OCI-LY3 (cell line): Measurements from ENCODE around the gene MAP3K5.

ENCODE experiments used
- H2AFZ ChIP-seq: fragments of 200-600, 300-600 bp; shearing (Covaris generic); 2 replicates; pipeline ENCODE4 v1.6.0; 2014; ENCODE audit warnings: antibody characterized with exemption, low read depth, low read length
- H3K27ac ChIP-seq: fragments of 200-600, 300-600 bp; sonication (generic); 2 replicates; pipeline ENCODE4 v1.5.1; 2014; ENCODE audit warnings: mild to moderate bottlenecking, low read length, moderate library complexity, mixed read lengths
- H3K27me3 ChIP-seq: fragments of 200-600, 300-600 bp; sonication (generic); 2 replicates; pipeline ENCODE4 v1.6.1; 2014; ENCODE audit warnings: low read depth, low read length, mixed read lengths
- H3K36me3 ChIP-seq: fragments of 200-600, 300-600 bp; sonication (generic); replicated peaks from 2 replicates; pipeline ENCODE3; 2014; ENCODE audit warnings: low read depth, low read length, mixed read lengths
- H3K4me1 ChIP-seq: fragments of 300-600, 200-600 bp; sonication (generic); 2 replicates; pipeline ENCODE4 v1.6.1; 2014; ENCODE audit warnings: low read length, mixed read lengths
- H3K4me2 ChIP-seq: fragments of 200-600, 300-600 bp; sonication (generic); 2 replicates; pipeline ENCODE4 v1.6.1; 2014; ENCODE audit warnings: low read length, mixed read lengths
- H3K4me3 ChIP-seq: fragments of 300-600, 200-600 bp; sonication (generic); 2 replicates; pipeline ENCODE4 v1.5.1; 2014; ENCODE audit warnings: antibody characterized with exemption, mild to moderate bottlenecking, low read length, moderate library complexity
- H3K79me2 ChIP-seq: fragments of 300-600, 200-600 bp; shearing (Covaris generic); 2 replicates; pipeline ENCODE4 v1.6.1; 2014; ENCODE audit warnings: mild to moderate bottlenecking, low read length, mixed read lengths
- H3K9ac ChIP-seq: fragments of 300-600, 200-600 bp; shearing (Covaris generic); 2 replicates; pipeline ENCODE4 v1.6.0; 2014; ENCODE audit warnings: mild to moderate bottlenecking, low read length, moderate library complexity
- H3K9me3 ChIP-seq: fragments of 200-600, 300-600 bp; shearing (Covaris generic); 2 replicates; pipeline ENCODE4 v1.6.1; 2014; ENCODE audit warnings: low read length, mixed read lengths; ENCODE audit not compliant: insufficient read depth
- H4K20me1 ChIP-seq: fragments of 200-600, 300-600 bp; sonication (generic); 2 replicates; pipeline ENCODE4 v1.6.1; 2016; ENCODE audit warnings: low read length, mixed read lengths; ENCODE audit not compliant: insufficient read depth
- CTCF ChIP-seq: fragments of 200-600, 300-600 bp; sonication (generic); IDR thresholded peaks from 2 replicates; pipeline ENCODE4 v1.5.1; 2014; ENCODE audit warnings: antibody characterized with exemption, low read length, low read depth
- EZH2phosphoT487 ChIP-seq: fragments of 200-600 bp; shearing (Covaris generic); IDR thresholded peaks from 2 replicates; pipeline ENCODE4 v1.6.1; 2018; ENCODE audit warnings: antibody characterized with exemption, mixed run types, low read depth

The MAP3K5 gene

DNA sequence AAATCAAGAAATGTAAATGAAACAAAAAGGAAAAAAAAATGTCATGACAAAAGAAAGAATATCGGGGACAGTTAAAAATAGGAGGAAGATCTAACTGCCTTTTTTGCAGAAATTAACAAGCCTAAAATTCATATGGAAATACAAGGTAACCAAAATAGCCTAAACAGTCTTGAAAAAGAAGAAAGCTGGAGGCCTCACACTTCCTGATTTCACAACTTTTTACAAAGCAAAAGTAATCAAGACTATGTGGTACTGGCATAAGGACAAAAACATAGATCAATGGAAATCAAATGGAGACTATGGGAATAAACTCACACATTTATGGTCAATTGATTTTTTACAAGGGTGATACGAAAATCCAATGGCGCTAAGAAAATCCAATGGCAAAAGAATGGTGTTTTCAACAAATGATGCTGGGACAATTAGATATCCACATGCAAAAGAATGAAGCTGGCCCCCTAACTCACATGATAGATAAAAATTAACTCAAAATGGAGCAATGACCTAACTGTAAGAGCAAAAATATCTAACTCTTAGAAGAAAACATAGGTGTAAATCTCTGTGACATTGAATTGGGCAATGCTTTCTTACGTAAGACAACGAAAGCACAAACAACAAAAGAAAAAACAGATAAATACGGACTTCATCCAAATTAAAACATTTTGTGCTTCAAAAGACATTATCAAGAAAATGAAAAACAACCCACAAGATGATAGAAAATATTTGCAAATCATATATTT lies 24.5 kb downstream of the MAP3K5 start:
- Histone ChIP-seq H3K36me3 (no peaks in the 10 kb centered on the region), H4K20me1 (peaks cover 3% of the 10 kb centered on the region; the same call in 1 of the 2 replicates), H3K4me3 (no peak overlapping the region), H3K27me3 (no peaks in the 10 kb centered on the region), H3K4me2 (no peak overlapping the region), H2AFZ (no peak overlapping the region), H3K9me3 (no peaks in the 10 kb centered on the region), H3K4me1 (peaks cover 38% of the 10 kb centered on the region), H3K79me2 (no peaks in the 10 kb centered on the region), H3K27ac (no peak overlapping the region), H3K9ac (no peak overlapping the region)
- TF ChIP-seq EZH2phosphoT487 (no peak), CTCF (no peak)

DNA sequence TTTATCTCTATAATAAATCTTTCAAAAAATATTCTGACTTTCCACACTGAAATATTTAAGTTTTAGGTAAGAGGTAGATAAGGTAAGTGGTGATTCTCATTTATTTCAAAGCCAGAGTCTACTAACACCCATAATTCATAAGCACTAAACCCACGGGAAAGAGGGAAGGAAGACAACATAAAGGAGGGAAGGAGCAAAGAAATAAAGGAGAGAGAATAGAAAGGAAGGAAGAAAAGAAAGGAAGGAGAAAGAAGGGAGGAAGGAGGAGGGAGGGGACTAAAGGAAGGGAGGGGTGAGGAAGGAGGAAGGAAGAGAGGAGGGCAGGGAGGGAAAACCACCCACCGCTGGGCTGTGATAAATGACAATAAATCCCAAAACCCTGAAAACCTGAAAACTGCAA lies 25.2 kb downstream of the MAP3K5 start:
- Histone ChIP-seq H3K9ac (no peak overlapping the region), H2AFZ (no peak overlapping the region), H3K4me2 (no peak overlapping the region), H3K36me3 (no peaks in the 10 kb centered on the region), H4K20me1 (peaks cover 3% of the 10 kb centered on the region; the same call in 1 of the 2 replicates), H3K4me3 (no peak overlapping the region), H3K9me3 (no peaks in the 10 kb centered on the region), H3K79me2 (no peaks in the 10 kb centered on the region), H3K27me3 (no peaks in the 10 kb centered on the region), H3K4me1 (peaks cover 38% of the 10 kb centered on the region), H3K27ac (no peak overlapping the region)
- TF ChIP-seq CTCF: no peak
- no peak for TF ChIP-seq EZH2phosphoT487

- peaks cover 43% of the 10 kb centered on the region for H3K4me1 ChIP-seq
- TF ChIP-seq CTCF: no peak
- no peak for TF ChIP-seq EZH2phosphoT487
- H3K4me3 ChIP-seq: no peak overlapping the region
- no peaks in the 10 kb centered on the region for H3K79me2 ChIP-seq
- H3K9me3 ChIP-seq: no peaks in the 10 kb centered on the region
- peaks cover 3% of the 10 kb centered on the region; the same call in 1 of the 2 replicates for H4K20me1 ChIP-seq
- no peaks in the 10 kb centered on the region for H3K36me3 ChIP-seq
- no peak overlapping the region for H3K27ac ChIP-seq
- H3K4me2 ChIP-seq: no peak overlapping the region
- H3K9ac ChIP-seq: no peak overlapping the region
- H2AFZ ChIP-seq: no peak overlapping the region
- H3K27me3 ChIP-seq: no peaks in the 10 kb centered on the region
Observed at GRCh38 chr6:136766274-136766673, 26.0 kb downstream of the MAP3K5 start.

DNA sequence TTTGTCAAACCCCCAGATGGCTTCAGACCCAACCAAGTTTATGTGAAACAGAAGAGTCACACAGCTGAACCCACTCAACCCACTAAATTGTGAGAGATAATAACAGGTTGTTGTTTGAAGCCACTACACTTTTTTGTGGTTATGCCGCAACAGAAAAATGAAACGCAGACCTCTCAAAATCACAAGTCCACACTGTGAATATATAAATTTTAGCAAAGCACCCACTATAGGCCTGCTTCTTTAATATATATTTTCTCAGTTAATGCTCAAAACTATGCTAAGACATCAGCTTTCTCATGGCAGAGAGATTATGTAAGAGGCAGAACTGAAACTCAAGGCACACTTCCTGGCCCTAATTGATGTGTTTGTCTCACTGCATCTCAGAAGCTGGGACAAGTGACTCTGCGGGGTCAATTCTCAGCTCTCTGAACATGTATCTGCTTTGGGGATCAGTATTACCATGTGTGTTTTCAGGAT lies 27.7 kb downstream of the MAP3K5 start:
- no peaks in the 10 kb centered on the region for H3K36me3 ChIP-seq
- H4K20me1 ChIP-seq: peaks cover 3% of the 10 kb centered on the region; the same call in 1 of the 2 replicates
- no peak overlapping the region for H2AFZ ChIP-seq
- peak overlapping the region; percentile 44 for H3K4me2 ChIP-seq
- H3K4me3 ChIP-seq: no peak overlapping the region
- H3K9me3 ChIP-seq: no peaks in the 10 kb centered on the region
- TF ChIP-seq CTCF (no peak), EZH2phosphoT487 (no peak)
- H3K4me1 ChIP-seq: peaks cover 43% of the 10 kb centered on the region
- H3K79me2 ChIP-seq: no peaks in the 10 kb centered on the region
- H3K27me3 ChIP-seq: no peaks in the 10 kb centered on the region
- H3K27ac ChIP-seq: peak overlapping the region; percentile 14; the same call in 1 of the 2 replicates
- no peak overlapping the region for H3K9ac ChIP-seq
